Glutamatergic neuron (in vitro differentiated cells): ENCODE measurements around the gene AMPH. TPM values are rescaled to one million over a fixed set of nuclear protein-coding genes. Genes with fewer than 3 reads are reported as not detected.

Experiments used
- DNase-seq: peaks from one replicate; pipeline ENCODE4 v3.0.0; 2022
- H3K27ac Mint-ChIP-seq: one replicate; pipeline ENCODE4 v1.8.0; 2020; ENCODE audit warnings: mild to moderate bottlenecking, mixed read lengths, inconsistent platforms; ENCODE audit not compliant: unreplicated experiment
- H3K27me3 Mint-ChIP-seq: one replicate; pipeline ENCODE4 v1.8.0; 2020; ENCODE audit warnings: mild to moderate bottlenecking, moderate library complexity, mixed read lengths, inconsistent platforms; ENCODE audit not compliant: unreplicated experiment
- H3K36me3 Mint-ChIP-seq: one replicate; pipeline ENCODE4 v1.8.0; 2020; ENCODE audit warnings: mild to moderate bottlenecking, mixed read lengths, inconsistent platforms; ENCODE audit not compliant: unreplicated experiment
- H3K4me1 Mint-ChIP-seq: one replicate; pipeline ENCODE4 v1.8.0; 2020; ENCODE audit warnings: mild to moderate bottlenecking, low read depth, mixed read lengths, inconsistent platforms; ENCODE audit not compliant: unreplicated experiment
- H3K4me3 Mint-ChIP-seq: one replicate; pipeline ENCODE4 v1.8.0; 2020; ENCODE audit warnings: mild to moderate bottlenecking, mixed read lengths, inconsistent platforms; ENCODE audit not compliant: unreplicated experiment
- H3K9me3 Mint-ChIP-seq: one replicate; pipeline ENCODE4 v1.8.0; 2020; ENCODE audit warnings: mild to moderate bottlenecking, moderate library complexity, mixed read lengths, inconsistent platforms; ENCODE audit not compliant: unreplicated experiment
- CTCF ChIP-seq: fragments of 200-600 bp; sonication (generic); IDR thresholded peaks from one replicate; pipeline ENCODE4 v1.5.0; 2021; ENCODE audit not compliant: partially characterized antibody, unreplicated experiment
- total RNA-seq: library from RNA; stranded (reverse); fragmentation: NEBNext Ultra II Directional; extraction: Animal tissue kit (Norgen Biotek cat#: 25700); gene quantifications from one replicate; pipeline ENCODE4 v1.2.1, GENCODE V29; 2021; ENCODE audit not compliant: unreplicated experiment

AMPH gene
- total RNA-seq, 1 donor from 2014 or later: 9.4 TPM

DNA sequence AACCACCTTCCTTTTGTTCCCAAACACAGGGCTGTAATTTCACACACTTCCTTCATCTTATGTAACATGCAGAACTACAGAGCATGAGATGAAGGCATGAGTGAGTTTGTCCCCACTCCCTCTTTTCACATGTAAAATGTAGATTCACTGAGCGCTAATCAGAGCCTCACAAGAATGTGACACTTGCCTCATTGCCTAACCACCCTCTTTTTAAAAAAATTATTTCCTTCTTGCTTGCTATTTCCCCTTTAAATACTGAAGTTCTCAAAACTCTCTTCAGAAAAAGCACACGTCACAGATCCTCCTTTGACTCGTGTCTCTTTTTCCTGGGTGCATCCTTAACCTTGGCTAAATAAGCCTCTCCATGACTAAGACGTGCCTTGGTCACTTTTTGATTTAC lies 236.5 kb downstream of the AMPH start:
- Mint-ChIP-seq H3K4me3 (no peak overlapping the region), H3K4me1 (peaks cover 6% of the 10 kb centered on the region), H3K9me3 (peaks cover 6% of the 10 kb centered on the region), H3K27ac (no peak overlapping the region), H3K36me3 (peaks cover 12% of the 10 kb centered on the region), H3K27me3 (peaks cover 1% of the 10 kb centered on the region)
- DNase-seq: no peak
- TF ChIP-seq CTCF: no peak

GRCh38 chr7:38393874-38394273 lies 237.3 kb downstream of the AMPH start:
- Mint-ChIP-seq H3K4me3 (no peak overlapping the region), H3K27me3 (peaks cover 1% of the 10 kb centered on the region), H3K36me3 (peaks cover 12% of the 10 kb centered on the region), H3K4me1 (peaks cover 6% of the 10 kb centered on the region), H3K27ac (no peak overlapping the region), H3K9me3 (peaks cover 6% of the 10 kb centered on the region)
- DNase-seq: no peak
- TF ChIP-seq CTCF: no peak

DNA sequence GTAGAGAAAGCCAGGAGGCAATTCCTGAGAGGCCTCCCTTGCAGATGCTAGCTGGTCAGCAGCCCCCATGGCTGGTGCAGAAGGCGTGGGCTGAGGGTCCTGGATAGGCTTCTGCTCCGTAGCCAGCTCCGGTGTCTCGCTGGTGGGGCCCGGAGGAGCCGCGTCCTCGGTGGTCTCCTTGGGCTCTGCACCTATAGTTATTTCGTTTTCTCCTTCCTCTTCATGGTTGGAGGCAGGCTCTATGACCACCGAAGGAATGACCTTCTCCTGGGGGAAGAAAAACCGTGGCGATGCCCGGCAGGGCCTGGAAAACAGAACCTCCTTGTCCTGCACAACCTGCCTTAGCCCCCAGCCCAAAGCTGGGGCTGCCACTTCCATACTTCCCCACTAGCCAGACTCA lies 239.4 kb downstream of the AMPH start:
- no peak for DNase-seq
- H3K4me3 Mint-ChIP-seq: no peak overlapping the region
- no peaks in the 10 kb centered on the region for H3K4me1 Mint-ChIP-seq
- peaks cover 12% of the 10 kb centered on the region for H3K36me3 Mint-ChIP-seq
- H3K9me3 Mint-ChIP-seq: peaks cover 5% of the 10 kb centered on the region
- H3K27ac Mint-ChIP-seq: no peak overlapping the region
- TF ChIP-seq CTCF: no peak
- H3K27me3 Mint-ChIP-seq: no peaks in the 10 kb centered on the region

DNA sequence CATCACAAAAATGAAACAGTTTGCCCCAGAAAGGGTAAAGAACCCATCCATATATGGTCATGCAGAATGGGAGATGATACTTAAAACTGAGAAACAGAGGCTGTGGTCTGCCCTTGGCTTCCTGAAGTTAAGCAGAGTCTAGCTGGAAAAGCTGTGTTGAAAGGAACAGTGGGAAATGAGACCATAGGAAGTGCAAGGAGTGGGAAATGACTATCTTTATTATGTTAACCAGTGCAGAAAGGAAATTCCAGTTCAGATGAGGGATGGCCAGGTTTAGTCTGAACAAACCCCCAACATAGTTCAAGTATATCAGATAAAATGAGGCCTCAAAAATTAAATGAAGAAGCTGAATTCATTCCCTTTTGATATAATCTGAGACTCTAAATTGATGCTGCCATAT lies 245.5 kb downstream of the AMPH start:
- no peaks in the 10 kb centered on the region for H3K4me1 Mint-ChIP-seq
- TF ChIP-seq CTCF: no peak
- no peaks in the 10 kb centered on the region for H3K36me3 Mint-ChIP-seq
- no peak for DNase-seq
- H3K27ac Mint-ChIP-seq: no peak overlapping the region
- H3K27me3 Mint-ChIP-seq: peaks cover 1% of the 10 kb centered on the region
- peaks cover under 1% of the 10 kb centered on the region for H3K9me3 Mint-ChIP-seq
- H3K4me3 Mint-ChIP-seq: no peak overlapping the region

DNA sequence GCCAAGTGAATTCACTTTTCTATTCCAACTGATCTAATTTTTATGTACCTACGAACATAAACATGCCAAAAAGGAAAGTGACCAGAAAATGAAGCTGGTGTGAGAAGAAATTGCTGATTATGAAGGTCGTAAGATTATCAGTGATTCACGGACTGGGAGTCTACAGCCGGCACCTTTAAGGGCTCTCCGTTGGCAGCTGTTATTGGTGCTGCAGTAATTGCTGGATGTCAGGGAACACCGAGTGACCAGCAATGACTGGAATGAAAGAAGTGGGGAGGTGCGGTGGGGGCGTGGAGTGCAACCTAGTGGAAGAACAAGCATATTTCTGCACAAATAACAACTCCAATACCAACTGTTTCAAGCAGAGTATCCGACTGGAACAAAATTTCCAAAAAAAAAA lies 247.9 kb downstream of the AMPH start:
- no peaks in the 10 kb centered on the region for H3K4me1 Mint-ChIP-seq
- peaks cover 1% of the 10 kb centered on the region for H3K27me3 Mint-ChIP-seq
- no peak overlapping the region for H3K27ac Mint-ChIP-seq
- no peak for TF ChIP-seq CTCF
- no peak for DNase-seq
- no peaks in the 10 kb centered on the region for H3K36me3 Mint-ChIP-seq
- H3K4me3 Mint-ChIP-seq: no peak overlapping the region
- no peaks in the 10 kb centered on the region for H3K9me3 Mint-ChIP-seq
